Ureter (tissue), 1 donor: Measurements from ENCODE around the gene SYK. TPM values are rescaled to one million over a fixed set of nuclear protein-coding genes. Genes with fewer than 3 reads are reported as not detected.
"Not testable (repeated sequence)": the region's sequence is repeated elsewhere in the genome, so short reads cannot be mapped to it uniquely, and the experiment has no call there.

Experiments
- DNase-seq: peaks from one replicate; pipeline ENCODE4 v3.0.0-alpha.2; 2020; ENCODE audit warnings: low spot score
- total RNA-seq: library from RNA; stranded (reverse); gene quantifications from one replicate; pipeline ENCODE4 v1.2.4, GENCODE V29; 2023
- donor health status: DM: yes; HTN: yes; CAD: no.

The SYK gene
- total RNA-seq, 1 donor from 2014 or later = 52.9 TPM

DNA sequence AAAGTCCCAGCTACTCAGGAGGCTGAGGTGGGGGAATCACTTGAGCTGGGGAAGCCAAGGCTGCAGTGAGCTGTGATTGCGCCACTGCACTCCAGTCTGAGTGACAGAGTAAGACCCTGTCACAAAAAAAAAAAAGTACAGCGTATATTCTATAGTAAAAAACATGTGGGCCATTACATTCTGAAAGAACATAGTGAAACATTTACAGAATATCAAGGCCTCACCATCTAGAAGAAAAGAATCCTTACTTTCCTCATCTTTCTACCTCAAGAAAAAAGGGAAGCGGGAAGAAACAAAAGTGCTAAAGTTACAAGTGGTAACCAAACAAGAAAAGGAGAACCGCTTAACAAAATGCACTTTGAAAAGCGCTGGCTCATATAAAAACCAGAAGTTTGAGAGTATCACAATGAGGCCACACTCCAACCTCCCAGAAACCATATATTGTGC lies 5.7 kb upstream of the SYK start:
- DNase-seq = no peak

DNA sequence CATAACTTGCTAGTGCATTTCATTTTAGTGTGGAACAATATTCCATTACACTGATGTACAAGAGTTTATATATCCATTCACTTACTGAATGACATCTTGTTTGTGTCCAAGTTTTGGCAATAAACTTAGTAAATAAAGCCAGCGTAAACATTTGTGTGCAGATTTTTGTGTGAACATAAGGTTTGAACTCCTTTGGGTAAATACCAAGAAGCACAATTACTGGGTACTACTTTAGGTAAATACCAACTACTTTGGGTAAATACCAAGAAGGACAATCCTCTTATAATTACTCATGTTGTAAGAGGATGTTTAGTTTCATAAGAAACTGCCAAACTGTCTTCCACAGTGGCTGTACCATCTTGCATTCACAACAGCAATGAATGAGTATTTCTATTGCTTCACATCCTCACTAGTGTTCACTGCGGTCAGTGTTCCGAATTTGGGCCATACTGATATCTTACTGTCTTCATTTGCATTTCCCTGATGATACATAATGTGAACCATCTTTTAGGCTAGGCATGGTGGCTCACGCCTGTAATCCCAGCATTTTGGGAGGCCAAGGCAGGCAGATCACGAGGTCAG lies 2.3 kb upstream of the SYK start:
- no peak for DNase-seq

DNA sequence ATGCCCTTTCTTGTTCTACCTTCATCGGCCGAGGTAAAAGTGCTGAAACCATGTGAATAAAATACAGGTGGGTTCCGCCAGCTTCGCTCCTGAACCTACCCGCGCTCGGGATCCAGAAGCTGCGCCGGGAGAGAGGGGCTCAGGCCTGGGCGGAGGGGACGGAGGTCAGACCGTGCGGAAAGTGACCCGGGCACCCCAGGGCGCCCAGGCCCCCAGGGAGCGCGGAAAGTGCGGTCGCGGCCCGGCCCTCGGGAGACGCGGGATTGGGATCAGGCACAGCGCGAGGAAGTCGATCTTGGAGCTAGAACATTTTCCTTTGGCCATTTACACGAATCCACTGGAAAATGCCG lies 329 bp downstream of the SYK start:
- DNase-seq = no peak

DNA sequence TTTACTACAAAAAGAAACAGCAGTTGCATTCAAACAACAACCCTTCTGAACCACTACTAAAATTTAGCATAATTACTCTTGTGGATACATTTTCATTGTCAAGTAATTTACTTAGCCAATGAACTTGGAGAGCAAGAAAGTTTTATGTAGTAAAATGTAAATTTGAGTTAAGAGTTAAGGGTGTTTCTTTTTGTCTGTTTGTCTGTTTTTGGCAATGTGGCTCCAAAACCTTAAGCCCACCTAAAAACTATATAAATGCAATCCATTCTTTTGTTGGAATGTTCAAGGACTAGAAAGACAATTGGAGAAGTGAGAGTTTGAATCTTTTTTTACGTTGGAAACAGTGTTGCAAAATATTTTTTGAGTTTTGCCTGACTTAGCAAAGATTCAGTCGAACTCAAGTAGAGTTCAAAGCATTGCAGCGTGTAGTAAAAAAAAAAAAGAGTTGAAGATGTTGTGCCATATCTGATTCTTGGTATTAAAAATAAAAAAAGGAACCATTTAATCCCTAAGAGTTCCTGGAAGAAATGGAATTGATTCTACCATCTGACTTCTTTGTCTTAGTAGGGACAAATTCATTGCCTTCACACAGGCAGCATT lies 867 bp downstream of the SYK start:
- DNase-seq = no peak

- DNase-seq = no peak
Measured at GRCh38 chr9:90803860-90804593, 2.4 kb downstream of the SYK start.

DNA sequence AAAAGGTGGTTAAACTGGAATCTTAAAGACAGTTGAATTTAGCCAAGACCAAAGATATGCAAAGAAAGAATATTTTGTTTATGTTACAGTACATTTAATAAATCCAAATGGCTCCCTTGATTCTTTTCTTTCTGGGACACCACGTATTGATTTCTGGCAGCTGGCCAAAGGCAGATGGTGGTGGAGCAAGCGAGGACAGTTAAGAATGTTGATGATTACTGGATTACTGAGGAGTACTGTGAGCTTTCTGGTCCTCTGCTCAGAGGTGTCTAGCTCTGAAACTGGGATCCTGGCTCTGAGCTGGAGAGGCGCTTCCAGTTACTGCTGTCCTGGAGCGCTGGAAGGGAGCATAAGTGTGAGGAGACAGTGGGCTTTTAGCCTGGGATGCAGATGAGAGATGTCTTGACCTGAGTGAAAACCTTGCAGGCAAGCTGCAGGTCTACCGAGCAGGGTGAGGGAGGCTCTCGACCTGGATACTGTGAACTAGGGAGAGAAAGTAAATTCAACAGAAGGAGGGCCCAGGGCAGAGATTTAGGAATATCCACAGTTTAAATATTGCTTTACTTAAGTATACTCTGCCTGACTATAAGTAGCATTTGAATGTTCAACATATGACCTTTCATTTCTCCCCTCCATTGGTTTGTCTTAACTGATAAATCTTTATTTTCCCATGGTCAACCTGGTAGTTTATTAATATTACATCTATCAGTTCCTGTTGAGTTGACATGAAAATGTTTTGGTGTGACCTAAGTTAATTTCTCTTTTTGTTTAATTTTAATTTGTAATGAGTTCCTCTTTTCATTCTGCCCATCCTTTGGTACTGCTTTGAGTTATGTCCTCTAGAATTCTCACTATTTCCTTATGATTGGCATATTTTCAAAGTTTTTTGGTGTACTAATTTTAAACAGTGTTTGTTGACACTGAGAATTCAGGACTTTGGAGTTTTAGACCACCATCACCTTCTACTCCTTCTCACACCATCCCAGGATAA lies 3.7 kb downstream of the SYK start:
- no peak for DNase-seq

DNA sequence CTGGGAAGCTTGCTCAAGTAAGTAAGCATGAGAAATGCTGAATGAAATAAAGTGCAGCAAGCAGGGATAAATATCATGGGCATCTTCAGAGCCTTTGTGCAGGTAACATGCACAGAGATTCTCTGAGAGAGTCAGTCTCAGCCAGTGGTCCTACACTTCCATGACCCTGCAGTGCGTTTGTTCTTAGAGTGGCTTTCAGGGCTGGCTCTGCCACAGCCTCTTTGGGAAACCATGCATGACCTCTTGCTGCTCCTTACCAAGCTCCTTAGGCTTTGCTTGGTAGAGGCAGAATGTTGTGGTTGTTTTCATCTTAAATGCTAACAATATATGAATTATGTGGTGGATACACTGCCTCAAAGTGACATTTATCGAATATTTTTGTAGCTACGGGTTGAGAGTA lies 5.4 kb downstream of the SYK start:
- DNase-seq = no peak

- DNase-seq = no peak
Measured at GRCh38 chr9:90808398-90808797, 6.8 kb downstream of the SYK start.

DNA sequence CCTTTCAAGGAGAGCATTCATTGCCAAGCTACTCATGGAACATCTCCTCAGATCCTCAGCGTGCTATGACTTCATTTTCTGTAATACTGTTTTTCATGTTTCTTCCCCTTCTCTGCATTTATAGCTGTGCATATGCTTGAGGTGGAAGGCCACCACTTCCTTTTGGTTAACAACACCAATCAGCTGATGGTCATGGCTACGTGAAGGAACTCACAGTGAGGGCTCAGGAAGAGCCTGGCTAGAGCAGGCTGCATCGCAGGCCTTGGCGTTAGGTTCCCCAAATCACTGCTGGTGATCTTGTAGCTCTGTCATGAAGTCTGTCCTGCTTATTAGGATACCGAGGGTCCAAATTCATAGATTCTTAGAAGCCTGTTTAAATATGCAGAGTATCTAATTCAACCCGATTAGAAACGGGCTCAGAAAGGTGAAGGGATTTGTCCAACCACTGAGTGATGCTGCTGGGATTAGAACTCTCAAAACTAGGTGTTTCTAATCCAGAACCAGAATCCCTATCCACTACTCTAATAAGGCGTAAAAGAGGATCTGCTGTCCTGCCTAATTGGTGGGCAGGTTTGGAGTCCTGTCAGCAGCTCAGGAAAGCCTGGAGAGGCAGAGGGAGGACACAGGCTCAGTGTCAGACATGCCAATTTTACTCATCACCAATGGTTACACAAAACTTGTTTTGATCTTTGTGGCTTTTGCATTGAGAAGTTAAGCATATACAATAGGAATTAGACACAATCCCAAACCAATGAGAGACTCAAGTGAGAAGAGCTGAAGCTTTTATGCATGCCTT lies 7.5 kb downstream of the SYK start:
- DNase-seq = no peak

GRCh38 chr9:90810691-90811090 lies 9.1 kb downstream of the SYK start:
- DNase-seq = no peak

- DNase-seq = no peak
Measured at GRCh38 chr9:90813046-90813445, 11.4 kb downstream of the SYK start.

GRCh38 chr9:90813523-90813922 lies 11.9 kb downstream of the SYK start:
- DNase-seq = no peak

DNA sequence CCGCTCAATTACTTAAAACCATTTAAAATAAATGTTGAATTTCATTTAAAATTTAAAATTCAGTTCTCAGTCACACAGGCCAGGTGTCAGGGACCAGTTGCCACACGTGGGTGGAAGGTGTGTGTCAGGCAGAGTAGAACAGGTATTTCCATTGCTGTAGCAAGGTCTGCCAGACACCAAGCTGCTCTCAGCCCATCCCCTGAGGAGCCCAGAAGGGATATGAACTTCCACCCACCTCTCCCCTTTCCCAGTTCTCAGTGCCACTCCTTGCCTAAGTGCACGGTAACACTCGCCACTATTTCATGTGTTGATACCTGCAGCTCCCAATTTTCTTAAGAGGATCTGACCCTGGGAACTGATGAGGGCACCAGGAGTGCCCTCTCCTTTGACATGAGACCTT lies 12.7 kb downstream of the SYK start:
- DNase-seq = no peak

DNA sequence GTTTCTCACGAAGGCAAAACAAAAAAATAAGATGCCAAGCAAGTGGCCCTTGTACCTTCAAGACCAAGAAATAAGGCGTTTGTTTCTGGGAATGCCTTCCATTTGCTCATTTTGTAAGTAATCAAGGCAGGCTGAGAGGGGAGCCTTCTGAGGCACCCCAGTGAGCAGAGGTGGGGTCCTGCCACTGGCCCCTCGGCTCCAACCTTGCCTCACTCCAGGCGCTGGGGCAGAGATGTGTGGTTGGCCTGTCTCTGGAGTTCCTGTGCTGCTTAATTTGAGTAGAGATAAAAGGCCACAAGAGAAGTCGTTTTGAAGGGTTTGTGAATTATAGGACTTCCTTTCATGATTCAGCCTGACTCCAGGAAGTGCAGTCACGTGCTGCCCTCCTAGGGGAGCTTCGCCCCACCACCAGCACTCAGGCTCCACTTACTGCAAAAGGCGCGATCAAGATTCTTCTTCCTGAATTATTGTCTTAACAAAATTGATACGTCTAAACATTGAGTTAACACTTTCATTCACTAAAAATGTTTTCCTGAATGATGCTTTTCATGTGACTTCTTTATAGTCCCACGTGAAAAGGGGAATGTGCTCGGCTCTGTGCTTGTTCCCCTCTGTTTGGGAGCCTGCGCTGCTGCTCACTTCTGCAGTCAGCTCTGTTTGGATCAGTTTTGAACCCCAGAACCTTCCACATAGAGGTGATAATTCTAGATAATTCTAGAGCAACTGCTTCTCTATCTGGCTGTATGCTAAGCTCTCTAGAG lies 13.7 kb downstream of the SYK start:
- DNase-seq = no peak

DNA sequence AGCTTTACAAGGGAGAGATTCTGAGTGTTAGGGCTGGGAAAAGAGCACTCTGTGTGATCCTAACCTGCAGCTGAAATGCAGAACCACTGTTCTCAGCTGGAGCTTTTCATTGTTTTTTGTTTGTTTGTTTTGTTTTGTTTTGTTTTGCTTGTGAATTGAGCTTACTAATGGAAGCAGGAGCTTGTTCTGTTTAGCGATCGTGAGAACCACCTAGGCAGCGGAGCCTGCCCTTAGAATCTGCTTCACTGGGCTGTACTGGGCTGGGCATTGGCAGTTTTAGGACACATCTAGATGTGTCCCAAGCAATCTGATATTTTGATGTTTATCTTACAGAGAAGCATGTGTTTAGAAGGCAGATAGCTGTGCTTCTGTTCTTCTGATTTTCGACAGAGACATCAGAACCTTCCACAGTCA lies 14.3 kb downstream of the SYK start:
- DNase-seq = no peak

- DNase-seq = no peak
Measured at GRCh38 chr9:90816690-90817089, 15.1 kb downstream of the SYK start.

GRCh38 chr9:90818279-90818678 lies 16.7 kb downstream of the SYK start:
- no peak for DNase-seq

- DNase-seq = not testable (repeated sequence)
Measured at GRCh38 chr9:90820406-90820805, 18.8 kb downstream of the SYK start.

- DNase-seq = not testable (repeated sequence)
Measured at GRCh38 chr9:90821236-90821635, 19.6 kb downstream of the SYK start.

- no peak for DNase-seq
Measured at GRCh38 chr9:90821697-90822096, 20.1 kb downstream of the SYK start.

DNA sequence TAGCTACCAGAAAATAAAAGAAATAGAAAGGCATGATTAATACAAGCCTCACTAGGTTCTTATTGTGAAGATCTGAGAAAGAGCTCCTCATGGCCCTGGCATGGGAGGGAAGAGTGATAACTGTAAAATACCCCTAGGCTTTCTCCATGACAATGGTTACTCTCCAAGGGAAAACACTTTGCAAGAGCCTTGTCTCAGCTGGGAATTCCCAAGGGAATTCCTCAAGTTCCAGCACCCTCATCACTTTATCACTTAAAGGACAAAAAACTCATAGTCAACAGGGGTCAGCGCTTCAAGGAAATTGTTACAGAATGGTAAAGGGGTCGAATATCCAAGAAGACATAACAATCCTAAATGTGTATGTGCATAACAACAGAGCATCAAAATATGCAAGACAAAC lies 21.2 kb downstream of the SYK start:
- no peak for DNase-seq
